HG02588 (cell line): Measurements from ENCODE around the gene TUBB3.

Experiments used
- ATAC-seq: cut with Tn5 transposase; IDR thresholded peaks from one replicate; pipeline ENCODE4 v1.9.1; 2021; ENCODE audit warnings: mild to moderate bottlenecking, moderate library complexity; ENCODE audit not compliant: unreplicated experiment

The TUBB3 gene

DNA sequence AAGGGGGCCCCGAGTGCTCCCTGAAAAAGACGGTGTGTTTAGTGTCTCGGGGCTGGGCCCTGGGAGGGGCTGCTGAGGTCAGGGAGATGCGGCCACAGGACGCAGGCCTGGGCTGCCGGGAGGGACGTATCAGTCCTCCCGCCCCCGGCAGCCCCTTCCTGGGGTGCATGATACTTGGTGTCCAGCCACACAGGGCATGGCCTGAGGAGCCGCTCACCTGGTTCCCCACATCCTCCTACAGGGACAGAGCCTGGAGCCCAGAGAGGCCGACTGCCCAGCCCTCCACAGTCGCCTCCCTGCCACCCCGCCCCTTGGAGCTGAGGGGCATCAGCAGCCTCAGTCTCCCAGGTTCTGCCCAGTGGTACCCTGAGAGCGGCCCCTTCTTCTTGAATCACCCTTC lies 13.4 kb downstream of the TUBB3 start:
- ATAC-seq: no peak

DNA sequence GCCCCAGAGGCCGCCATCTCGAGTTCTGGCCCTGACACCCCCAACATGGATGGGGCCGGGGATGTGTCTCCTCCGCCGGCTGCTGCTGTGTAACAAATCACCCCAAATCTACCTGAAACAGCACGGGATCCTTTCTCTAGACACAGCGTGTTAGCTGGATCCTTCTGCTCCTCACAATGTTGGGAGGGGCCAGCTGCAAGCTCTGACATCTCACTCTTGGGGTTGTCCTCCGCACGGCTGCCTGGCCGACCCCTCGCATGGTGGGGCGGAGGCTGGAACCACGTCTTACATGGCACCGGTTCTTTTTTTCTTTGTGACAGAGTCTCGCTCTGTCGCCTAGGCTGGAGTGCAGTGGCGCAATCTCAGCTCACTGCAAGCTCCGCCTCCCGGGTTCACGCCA lies 13.8 kb downstream of the TUBB3 start:
- ATAC-seq: no peak

DNA sequence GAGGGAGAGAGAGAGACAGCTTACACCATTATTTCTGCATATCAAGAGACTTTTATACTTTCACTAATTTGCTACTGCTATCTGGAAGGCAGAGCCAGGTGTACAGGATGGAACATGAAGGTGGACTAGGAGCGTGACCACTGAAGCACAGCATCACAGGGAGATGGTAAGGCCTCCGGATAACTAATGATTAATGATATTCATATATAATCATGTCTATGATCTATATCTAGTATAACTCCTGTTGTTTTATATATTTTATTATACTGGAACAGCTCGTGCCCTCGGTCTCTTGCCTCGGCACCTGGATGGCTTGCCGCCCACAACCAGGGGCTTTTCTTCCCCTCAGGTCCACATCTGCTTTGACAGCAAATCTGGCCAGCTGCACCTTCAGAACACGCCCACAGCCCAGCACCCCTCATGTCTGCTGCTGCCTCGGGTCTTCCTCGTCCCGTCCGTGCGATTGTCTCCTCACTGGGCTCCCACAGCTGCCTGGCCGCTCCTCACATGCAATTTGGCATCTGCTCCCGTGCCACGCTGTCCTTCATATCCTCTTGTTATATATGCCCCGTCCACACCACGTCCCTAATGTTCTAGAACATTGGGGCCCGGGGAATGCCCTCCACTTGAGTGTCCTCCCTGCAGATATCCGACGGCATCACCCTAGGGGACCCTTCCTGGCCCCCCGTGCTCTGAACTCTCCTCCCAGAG lies 15.2 kb downstream of the TUBB3 start:
- ATAC-seq: no peak

DNA sequence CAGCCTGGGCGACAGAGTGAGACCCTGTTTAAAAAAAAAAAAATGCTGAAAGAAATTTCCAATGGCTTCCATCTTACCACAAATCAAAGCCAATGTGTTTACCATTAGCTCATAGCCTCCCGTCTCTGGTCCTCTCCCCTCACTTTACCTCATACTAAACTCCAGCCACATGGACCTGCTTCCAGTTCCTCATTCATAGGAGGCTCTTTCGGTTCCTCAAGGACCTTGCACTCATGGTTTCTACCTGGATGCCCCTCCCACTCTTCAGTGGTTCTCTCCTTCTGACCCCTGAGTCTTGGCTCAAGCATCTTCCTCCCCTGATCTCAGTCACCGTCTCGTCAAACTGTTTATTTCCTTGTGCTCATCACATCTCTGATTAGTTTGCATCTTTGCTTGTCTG lies 21.6 kb downstream of the TUBB3 start:
- no peak for ATAC-seq

DNA sequence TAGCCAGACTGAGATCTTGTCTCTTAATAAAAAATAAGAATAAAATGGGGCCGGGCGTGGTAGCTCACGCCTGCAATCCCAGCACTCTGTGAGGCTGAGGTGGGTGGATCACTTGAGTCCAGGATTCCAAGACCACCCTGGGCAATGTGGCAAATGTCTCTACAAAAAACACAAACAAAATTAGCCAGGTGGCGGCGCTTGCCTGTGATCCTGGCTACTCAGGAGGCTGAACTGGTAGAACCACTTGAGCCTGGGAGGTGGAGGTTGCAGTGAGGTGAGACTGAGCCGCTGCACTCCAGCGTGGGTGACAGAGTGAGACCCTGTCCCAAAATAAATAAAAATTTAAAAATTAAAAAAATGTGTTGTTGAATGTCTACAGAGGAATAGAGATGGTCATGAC lies 22.5 kb downstream of the TUBB3 start:
- no peak for ATAC-seq

DNA sequence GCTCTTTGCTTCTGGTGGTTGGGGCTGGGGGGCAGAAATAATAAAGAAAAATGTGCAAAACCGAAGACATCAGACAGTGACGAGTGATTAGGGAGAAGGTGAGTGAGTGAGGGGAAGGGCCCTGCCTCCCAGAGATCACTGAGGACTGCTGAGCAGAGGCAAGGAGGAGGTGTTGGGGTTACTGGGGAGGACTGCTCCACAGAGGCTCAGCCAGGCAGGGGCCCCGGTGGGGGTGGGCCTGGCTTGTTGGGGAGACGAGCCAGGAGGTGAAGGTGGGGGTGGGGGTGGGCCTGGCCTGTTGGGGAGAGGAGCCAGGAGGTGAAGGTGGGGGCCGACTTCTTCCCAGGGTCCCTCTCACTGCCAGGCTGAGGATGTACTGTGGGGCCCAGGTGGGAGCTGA lies 23.4 kb downstream of the TUBB3 start:
- no peak for ATAC-seq

DNA sequence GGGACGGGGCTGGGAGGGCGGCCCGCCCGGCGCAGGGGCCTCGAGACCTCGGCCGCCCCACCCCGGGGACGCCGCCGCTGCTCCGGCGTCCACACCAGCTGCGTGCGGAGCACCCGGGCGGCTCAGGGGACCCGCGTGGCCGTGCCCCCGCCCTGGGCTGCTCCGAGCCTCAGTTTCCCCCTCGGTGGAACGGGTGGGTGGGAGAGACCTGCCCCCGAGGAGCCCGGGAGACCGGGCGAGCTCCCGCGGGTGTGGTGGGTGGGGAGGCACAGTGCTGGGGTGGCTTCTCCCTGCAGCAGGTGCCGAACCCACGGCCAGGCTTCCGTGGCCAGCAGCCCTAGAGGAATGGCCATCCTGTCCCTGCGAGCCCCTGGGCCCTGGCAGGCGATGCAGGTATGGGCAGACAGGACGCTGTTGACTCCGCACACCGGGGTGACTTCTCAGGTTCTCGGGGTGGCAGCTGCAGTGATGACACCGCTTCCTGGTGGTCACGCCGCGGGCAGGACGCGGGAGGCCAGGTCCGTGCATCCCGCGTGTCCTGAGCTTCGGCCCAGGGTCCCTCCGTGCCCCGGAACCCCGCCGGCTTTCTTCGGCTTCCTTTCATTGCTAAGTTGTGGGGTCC lies 26.1 kb downstream of the TUBB3 start:
- ATAC-seq: no peak

DNA sequence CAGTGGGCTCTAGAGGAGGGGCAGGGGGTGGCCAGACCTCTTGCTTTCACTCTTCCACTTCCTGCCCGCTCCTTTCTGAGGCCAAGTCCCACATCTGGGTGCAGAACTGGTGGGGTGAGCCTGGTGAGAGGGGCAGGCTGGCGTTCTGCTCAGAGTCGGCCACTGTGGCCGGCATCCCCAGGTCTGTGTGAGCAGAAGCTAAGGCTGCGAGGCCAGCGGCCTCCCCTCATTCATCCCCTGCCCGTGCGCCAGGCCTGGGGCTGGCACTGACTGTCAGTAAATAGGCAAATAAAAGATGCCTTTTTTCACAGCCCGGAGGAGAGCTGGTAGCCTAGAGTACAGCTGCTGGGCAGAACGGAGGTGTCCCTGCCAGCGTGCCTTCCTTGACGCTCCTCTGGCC lies 26.6 kb downstream of the TUBB3 start:
- ATAC-seq: no peak

DNA sequence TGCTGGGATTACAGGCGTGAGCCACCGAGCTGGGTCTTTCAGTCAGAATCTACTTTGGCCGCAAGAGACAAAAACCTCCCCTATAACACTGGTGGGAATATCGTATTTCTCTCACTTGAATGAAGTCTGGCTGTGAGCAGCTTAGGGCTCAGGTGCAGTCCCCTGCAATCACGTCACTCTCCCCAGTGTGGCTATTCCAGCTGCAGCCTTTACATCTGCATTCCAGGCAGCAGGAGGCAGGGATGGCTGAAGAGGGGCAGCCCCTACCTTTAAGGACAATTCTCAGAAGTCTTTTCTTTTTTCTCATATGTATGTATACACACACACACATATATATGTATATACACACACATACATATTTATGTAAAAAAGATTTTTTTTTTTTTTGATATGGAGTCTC lies 28.4 kb downstream of the TUBB3 start:
- ATAC-seq: no peak

DNA sequence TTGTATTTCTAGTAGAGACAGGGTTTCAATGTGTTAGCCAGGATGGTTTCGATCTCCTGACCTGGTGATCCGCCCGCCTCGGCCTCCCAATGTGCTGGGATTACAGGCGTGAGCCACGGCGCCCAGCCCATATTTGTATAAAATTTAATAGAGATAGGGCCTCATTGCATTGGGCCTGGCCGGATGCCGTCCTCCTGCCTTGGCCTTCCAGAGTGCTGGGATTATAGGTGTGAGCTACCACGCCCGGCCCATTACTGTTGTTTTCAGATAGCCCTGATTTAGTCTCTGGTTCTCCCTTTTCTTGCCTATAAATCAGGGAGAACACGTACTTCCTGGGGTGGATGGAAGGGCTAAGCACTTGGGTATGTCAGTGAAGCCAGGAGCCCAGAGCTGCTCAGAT lies 28.9 kb downstream of the TUBB3 start:
- ATAC-seq: no peak

DNA sequence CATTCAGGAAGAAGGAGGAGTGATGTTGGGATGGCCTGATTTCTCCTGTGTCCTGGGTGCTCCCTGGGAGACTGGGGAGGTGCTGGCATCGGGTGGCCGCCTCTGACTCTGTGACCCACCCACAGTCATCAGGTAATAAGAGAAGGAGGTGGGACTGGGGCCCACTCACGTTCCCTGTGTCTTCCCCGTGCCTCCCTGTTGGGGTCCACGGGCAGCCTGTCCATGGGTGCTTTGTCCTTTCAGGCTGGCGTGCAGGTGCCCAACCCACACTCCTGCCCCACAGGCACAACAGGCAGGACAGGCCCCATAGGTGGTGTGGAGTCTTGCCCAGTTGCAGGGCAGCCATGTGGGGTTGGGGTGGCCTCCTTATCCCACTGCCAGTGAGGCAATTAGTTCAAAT lies 29.4 kb downstream of the TUBB3 start:
- ATAC-seq: no peak

DNA sequence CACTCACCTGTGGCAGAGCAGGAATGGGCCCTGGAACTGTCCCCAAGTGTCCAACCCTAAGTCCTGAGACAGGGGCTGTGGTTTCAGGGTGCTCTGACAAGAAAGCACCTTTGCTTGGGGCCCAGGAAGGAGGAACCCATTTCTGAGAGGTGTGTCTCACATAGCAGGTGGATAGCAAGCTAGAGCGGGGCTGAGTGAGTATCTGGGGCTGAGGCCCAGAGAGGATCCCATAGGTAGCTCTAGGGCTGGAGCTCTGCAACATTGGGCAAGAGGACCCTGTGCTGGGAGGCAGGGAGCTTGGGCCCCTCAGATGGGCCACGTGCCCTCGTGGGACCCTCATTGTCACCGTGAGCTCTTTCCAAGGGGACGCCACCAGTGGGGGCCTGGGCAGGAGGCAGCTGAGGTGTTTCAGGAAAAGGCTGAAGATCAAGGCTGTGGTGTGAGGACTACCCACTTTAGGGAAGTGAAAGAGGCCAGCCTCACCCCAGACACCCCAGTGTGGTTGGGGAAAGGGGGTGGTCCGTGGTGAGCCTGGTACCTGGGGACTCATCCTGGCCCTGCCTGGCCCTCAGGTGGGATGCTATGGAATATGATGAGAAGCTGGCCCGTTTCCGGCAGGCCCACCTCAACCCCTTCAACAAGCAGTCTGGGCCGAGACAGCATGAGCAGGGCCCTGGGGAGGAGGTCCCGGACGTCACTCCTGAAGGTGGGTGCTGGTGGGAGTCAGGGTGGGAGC lies 30.7 kb downstream of the TUBB3 start:
- ATAC-seq: peak; percentile 53

DNA sequence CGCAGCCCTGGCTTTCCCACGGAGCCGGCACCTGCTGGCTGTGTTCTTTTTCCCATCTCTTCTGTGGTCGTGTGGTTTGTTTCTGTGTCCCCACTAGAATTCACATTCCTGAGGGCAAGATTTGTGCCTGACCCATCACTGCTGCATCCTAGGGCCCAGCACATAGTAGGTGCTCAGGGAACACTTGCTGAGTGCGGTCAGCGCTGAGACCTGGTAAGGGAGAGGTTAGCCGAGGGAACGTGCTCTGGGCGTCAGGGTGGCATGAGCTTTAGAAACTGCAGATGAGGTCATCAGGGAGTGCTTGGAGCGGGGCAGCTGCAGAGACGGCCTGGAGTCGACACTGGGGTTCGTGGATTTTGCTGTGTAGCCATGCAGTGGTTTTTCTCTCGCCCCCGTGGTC lies 31.3 kb downstream of the TUBB3 start:
- no peak for ATAC-seq

DNA sequence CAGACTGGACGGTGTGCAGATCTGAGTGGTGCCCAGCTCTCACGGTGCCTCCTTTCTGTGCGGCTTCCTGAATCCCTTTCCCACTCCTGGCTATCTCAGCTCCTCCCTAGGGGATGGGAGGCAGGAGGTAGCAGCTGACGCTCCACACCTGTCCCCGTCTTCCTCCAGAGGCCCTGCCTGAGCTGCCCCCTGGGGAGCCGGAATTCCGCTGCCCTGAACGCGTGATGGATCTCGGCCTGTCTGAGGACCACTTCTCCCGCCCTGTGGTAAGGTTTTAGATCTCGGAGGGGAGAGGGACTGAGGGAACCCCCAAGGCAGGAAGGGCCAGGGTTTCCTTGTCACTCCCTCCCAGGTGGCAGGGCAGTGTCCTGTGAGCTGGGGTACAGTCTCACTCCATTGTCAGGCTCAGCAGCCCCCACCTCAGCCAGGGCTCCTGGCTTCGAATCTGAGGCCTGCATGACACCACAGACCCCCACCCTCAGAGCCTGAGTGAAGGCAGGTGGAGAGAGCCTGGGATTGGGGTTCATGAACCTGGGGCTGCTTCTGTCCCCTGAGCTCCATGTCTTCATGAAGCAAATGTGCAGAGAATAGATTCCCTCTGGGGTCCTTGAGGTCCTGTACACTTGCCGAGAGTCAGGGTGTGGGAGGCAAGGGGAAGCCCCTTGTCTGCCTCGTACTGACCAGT lies 32.0 kb downstream of the TUBB3 start:
- ATAC-seq: no peak

DNA sequence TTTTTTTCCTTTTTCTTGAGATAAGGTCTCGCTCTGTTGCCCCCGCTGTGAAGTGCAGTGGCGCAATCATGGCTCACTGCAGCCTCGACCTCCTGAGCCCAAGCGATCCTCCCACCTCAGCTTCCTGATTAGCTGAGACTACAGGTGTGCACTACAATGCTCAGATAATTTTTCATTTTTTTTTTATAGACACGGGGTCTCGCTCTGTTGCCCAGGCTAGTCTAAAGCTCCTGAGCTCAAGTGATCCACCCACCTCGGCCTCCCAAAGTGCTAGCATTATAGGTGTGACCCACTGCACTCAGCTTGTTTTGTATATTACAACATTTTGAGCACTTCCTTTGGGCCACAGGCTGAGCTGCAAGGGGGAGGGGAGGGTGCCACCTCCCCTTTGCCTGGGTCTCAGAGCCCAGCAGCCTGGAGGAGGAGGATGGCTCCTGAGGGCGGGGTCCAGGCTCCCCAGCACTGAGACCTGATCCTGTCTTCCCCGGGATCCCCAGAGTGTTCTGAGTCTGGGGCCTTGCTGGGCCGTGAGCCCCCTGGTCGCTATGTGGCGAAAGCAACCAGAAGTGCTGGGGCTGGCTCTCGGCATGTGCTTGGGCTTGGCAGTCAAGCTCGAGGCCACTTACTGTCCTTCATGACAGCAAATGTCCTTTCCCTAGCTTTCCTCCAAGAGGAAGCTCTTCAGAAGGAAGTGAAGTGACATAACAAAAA lies 33.5 kb downstream of the TUBB3 start:
- ATAC-seq: no peak

DNA sequence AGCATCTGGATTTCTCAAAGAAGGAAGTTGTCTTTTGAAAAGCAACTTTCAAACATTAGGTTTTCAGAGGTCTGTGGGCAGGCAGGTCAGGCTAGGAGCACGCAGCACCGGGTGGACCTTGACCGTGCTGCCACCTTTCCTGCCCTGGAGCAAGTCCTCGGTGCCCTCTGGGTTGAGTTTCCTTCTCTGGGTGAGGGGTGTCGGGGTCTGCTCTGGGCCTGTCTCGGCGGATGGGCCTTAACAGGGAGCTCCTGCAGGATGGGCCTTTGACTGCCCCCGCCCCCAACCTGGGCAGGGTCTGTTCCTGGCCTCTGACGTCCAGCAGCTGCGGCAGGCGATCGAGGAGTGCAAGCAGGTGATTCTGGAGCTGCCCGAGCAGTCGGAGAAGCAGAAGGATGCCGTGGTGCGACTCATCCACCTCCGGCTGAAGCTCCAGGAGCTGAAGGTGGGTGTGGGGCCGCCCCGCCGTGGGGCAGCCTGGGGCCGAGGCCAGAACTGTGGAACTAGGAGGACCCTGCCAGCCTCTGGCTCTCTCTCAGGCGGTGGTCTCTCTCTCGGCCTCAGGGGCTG lies 34.2 kb downstream of the TUBB3 start:
- ATAC-seq: no peak

DNA sequence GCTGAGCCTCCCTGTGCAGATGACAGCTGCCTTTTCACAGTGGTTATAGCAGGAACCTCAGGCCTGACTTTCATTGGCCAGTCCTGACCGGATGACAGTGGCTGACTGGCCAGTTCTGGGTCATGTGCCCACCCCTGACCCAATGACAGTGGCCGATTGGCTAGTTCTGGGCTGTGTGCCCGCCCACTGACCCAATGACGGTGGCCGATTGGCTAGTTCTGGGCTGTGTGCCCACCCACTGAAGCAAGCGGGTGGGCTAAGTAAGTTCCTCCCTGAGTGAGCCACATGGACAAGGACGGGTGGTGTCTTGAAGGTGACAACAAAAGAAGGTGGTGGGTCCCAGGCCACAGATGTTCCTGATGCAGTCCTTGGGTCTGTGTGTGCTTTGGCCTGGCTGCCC lies 34.9 kb downstream of the TUBB3 start:
- ATAC-seq: no peak

DNA sequence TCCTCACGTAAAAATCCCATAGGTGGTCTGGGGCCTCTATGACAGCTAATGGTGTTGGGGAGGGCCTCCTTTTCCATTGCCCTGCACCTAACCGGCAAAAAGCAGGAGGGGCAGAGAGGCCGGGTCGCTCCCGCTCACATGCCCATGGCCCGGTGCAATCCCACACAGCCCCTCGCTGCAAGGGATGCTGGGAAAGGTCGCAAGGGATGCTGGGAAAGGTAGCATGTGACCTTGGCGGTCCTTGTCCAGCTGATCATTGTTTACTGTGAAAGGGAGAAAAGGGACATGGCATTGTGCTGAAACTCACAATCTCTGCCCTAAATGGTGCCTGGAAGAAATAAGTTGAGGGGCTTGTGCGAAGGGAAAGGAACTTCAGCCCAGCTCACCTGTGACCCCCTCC lies 35.5 kb downstream of the TUBB3 start:
- no peak for ATAC-seq

DNA sequence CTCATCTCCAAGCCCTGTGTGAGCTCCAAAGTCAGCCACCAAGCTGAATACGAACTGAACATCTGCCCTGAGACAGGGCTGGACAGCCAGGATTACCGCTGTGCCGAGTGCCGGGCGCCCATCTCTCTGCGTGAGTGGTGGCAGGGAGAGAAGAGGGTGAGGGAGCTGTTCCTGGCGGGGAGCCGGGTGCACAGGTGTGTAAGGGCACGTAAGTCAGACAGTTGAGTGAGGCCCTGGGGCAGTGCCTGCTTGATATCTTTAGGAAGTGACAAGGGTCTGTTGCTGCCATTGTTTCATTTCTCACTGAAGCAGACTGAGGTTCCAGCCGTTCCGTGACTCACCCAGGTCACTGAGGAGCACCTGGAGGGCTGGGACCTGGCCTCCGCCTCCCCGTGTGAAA lies 37.8 kb downstream of the TUBB3 start:
- ATAC-seq: no peak

DNA sequence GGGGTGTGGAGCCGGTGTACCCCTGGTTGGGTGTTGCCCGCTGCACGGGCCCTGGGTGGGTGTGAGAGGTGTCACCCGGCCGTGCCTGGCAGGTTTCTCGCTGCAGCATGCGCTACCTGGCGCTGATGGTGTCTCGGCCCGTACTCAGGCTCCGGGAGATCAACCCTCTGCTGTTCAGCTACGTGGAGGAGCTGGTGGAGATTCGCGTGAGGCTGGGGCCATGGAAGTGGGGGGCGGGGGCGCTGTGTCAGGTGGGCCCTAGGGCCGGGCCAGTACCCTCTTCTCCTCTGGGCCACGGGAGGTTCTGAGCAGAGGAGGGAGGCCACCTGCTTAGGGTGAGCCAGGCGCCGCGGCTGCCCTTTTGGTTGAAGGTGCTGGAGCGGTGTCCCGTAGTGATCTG lies 38.8 kb downstream of the TUBB3 start:
- no peak for ATAC-seq
